Measurements from ENCODE around the gene ATP2B3.
"Not testable (repeated sequence)": the region's sequence is repeated elsewhere in the genome, so short reads cannot be mapped to it uniquely, and the experiment has no call there.

- not testable (repeated sequence) for TF ChIP-seq POLR2A (IDR thresholded peaks at IDR 0.05); CTCF (IDR thresholded peaks at IDR 0.05 in 4 of 5, conservative IDR thresholded peaks at IDR 0.05 in 1 of 5)
Measured at GRCh38 chrX:153604666-153605380, 87.4 kb downstream of the ATP2B3 start.
